Ishikawa (cell line): ENCODE measurements around the gene SSUH2.

Experiments
- CEBPB ChIP-seq: IDR thresholded peaks from 2 replicates; pipeline ENCODE4 v1.6.1; 2012
- CREB1 ChIP-seq: IDR thresholded peaks from 2 replicates; pipeline ENCODE4 v1.6.1; 2012; ENCODE audit warnings: low read depth
- EGR1 ChIP-seq: IDR thresholded peaks from 2 replicates; pipeline ENCODE4 v1.6.1; 2012
- EP300 ChIP-seq: IDR thresholded peaks from 2 replicates; pipeline ENCODE4 v1.6.1; 2012; ENCODE audit warnings: borderline replicate concordance
- FOXM1 ChIP-seq: IDR thresholded peaks from 2 replicates; pipeline ENCODE4 v1.6.1; 2012; ENCODE audit warnings: low read depth, borderline replicate concordance
- MAX ChIP-seq: IDR thresholded peaks from 2 replicates; pipeline ENCODE4 v1.6.1; 2012
- NFIC ChIP-seq: IDR thresholded peaks from 2 replicates; pipeline ENCODE4 v1.6.1; 2012
- RAD21 ChIP-seq: IDR thresholded peaks from 2 replicates; pipeline ENCODE4 v1.6.1; 2012; ENCODE audit warnings: low read depth
- REST ChIP-seq: IDR thresholded peaks from 2 replicates; pipeline ENCODE4 v1.6.1; 2012; ENCODE audit warnings: low read depth, mild to moderate bottlenecking
- TAF1 ChIP-seq: IDR thresholded peaks from 2 replicates; pipeline ENCODE4 v1.6.1; 2012; ENCODE audit warnings: low read depth, mild to moderate bottlenecking
- TCF12 ChIP-seq: IDR thresholded peaks from 2 replicates; pipeline ENCODE4 v1.6.1; 2012; ENCODE audit warnings: low read depth
- TEAD4 ChIP-seq: IDR thresholded peaks from 2 replicates; pipeline ENCODE4 v1.6.1; 2012
- USF1 ChIP-seq: IDR thresholded peaks from 2 replicates; pipeline ENCODE4 v1.6.1; 2012
- YY1 ChIP-seq: IDR thresholded peaks from 2 replicates; pipeline ENCODE4 v1.6.1; 2012; ENCODE audit warnings: low read depth
- ZBTB7A ChIP-seq: IDR thresholded peaks from 2 replicates; pipeline ENCODE4 v1.6.1; 2012; ENCODE audit warnings: low read depth

The SSUH2 gene

GRCh38 chr3:8579096-8579495 lies 65.5 kb downstream of the SSUH2 start:
- no peak for TF ChIP-seq FOXM1
- no peak for TF ChIP-seq NFIC
- no peak for TF ChIP-seq EP300
- no peak for TF ChIP-seq CREB1
- TF ChIP-seq TAF1 = no peak
- no peak for TF ChIP-seq ZBTB7A
- no peak for TF ChIP-seq RAD21
- no peak for TF ChIP-seq YY1
- no peak for TF ChIP-seq TCF12
- TF ChIP-seq REST = no peak
- TF ChIP-seq USF1 = no peak
- TF ChIP-seq EGR1 = no peak
- no peak for TF ChIP-seq CEBPB
- no peak for TF ChIP-seq TEAD4
- no peak for TF ChIP-seq MAX

GRCh38 chr3:8578282-8578681 lies 66.3 kb downstream of the SSUH2 start:
- no peak for TF ChIP-seq TAF1
- no peak for TF ChIP-seq YY1
- TF ChIP-seq FOXM1 = no peak
- TF ChIP-seq CREB1 = no peak
- TF ChIP-seq RAD21 = no peak
- no peak for TF ChIP-seq MAX
- no peak for TF ChIP-seq REST
- TF ChIP-seq USF1 = no peak
- TF ChIP-seq EP300 = no peak
- TF ChIP-seq TCF12 = no peak
- TF ChIP-seq EGR1 = no peak
- TF ChIP-seq NFIC = no peak
- TF ChIP-seq TEAD4 = no peak
- TF ChIP-seq CEBPB = no peak
- TF ChIP-seq ZBTB7A = no peak

GRCh38 chr3:8576841-8577571 lies 67.6 kb downstream of the SSUH2 start:
- TF ChIP-seq USF1 (no peak), TAF1 (no peak), YY1 (no peak), CEBPB (no peak), RAD21 (no peak)

- TF ChIP-seq MAX = no peak
- no peak for TF ChIP-seq REST
- TF ChIP-seq EP300 = no peak
- no peak for TF ChIP-seq TEAD4
Measured at GRCh38 chr3:8576436-8576835, 68.2 kb downstream of the SSUH2 start.
